ENCODE data around the gene TNFRSF25.

The TNFRSF25 gene, protein sequence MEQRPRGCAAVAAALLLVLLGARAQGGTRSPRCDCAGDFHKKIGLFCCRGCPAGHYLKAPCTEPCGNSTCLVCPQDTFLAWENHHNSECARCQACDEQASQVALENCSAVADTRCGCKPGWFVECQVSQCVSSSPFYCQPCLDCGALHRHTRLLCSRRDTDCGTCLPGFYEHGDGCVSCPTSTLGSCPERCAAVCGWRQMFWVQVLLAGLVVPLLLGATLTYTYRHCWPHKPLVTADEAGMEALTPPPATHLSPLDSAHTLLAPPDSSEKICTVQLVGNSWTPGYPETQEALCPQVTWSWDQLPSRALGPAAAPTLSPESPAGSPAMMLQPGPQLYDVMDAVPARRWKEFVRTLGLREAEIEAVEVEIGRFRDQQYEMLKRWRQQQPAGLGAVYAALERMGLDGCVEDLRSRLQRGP

DNA sequence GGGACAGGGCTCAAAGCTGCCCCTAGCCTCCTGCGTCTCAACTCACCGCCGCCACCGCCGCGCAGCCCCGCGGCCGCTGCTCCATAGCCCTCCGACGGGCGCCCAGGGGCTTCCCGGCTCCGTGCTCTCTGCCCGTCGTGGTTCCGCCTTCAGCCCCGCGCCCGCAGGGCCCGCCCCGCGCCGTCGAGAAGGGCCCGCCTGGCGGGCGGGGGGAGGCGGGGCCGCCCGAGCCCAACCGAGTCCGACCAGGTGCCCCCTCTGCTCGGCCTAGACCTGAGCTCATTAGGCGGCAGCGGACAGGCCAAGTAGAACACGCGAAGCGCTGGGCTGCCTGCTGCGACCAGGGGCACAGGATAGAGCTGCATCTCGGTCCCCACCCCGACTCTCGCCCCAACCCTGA lies at the start of gene TNFRSF25:
TSS of gene TNFRSF25 (minus strand) at position 151 of the 400 bp plus-strand sequence. CDS start at position 85, 66 bp downstream.
- no peak for DNase-seq

- DNase-seq: no peak
Observed at GRCh38 chr1:6515771-6516170, 49.8 kb upstream of the TNFRSF25 start.

DNA sequence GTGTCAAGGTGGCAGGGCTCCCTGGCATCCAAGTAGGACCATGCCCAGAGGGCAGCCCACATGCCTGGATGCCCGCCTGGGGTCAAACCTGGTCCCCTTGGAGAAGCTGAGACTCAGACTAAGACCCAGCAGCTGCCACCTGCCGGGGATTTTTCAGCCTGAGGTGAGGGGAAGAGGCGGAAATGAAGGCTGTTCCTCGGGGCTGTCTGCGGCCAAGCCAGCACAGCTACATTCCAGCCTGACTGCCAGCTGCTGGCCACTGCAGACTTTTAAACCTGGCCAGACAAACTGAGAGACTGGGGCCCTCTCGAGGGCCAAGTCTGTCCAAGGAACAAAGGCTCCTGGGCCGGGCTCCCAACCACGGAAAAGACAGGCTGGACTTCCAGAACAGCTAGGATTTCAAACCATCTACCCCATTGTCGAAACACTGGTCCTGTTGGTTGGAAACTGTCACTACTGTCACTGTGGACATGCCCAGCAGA lies 47.4 kb upstream of the TNFRSF25 start:
- DNase-seq: no peak

- no peak for DNase-seq
Observed at GRCh38 chr1:6512908-6513280, 46.9 kb upstream of the TNFRSF25 start.

DNA sequence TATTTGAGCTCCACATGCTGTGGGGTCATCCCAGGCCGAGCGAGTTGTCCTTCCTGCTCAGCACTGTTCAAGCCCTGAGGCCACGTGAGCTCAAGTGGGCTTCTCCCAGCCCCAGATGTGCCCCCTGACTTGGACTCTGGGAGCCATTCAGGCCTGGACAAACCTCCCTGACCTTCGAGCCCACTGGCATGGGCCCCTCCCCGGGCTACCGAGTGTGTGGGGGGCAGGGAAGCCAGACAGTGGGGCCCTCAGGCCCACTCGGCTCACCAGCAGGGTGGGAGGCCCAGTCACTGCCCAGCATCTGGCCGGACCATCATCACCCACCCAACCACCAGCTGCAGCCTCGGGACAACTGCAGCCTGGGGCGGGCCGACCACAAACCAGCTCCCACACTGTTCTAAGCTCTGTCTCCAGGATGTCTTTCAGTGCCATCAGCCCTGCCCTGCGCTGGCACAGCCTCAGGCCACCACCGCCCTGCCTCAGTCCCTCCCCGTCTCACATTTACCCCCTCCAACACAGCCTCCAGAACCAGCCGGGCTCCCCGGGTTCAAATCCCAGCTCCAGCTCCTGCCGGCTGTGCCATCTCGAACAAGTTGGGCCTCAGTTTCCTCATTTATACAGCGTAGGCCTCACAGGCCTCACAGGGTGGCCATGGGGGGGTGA lies 46.4 kb upstream of the TNFRSF25 start:
- no peak for DNase-seq

DNA sequence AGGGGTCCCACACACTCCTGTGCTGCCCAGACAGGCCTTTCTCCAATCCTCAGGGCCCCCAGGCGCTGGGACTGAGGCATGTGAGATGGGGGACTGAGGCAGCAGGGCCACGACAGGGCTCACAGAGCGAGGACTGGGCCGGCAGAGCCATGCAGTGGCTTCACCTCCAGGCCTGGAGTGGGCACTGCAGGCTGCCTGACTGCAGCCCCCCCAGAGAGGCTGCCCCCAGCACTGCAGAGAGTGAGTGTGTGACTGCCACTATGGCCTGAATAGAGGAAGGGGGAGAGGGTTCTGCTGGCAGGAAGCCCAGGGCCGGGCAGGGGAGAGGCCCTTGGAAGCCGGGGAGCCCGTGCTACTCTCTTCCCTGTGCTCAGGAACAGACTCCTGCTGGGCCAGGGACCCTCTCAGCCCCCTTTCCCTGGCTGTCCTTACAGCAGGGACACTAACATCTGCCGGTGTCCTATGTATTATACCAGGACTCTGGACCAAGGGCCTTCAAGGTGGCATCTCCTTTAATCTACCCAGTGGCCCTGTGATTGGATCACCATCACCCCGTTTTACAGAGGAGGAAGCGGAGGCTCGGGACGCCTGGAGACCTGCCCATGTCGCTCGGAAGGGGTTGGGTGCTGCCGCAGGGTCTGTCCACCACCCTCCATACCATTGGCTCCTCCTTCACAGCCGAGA lies 45.7 kb upstream of the TNFRSF25 start:
- DNase-seq: no peak

GRCh38 chr1:6511056-6511455 lies 45.1 kb upstream of the TNFRSF25 start:
- DNase-seq: no peak

DNA sequence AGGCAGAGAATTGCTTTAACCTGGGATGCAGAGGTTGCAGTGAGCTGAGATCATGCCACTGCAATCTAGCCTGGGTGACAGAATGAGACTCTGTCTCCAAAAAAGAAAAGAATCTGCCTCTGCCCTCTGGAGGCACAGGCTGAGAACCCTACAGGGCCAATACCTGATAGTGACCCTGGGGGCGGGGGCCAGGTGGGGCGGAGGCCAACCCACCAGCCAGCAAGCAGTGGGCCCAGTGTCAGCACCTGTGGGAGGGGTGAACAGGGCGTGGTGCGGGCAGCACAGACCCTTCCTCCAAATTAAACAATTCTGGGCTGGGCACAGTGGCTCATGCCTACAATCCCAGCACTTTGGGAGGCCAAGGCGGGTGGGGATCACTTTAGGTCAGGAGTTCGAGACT lies 44.5 kb upstream of the TNFRSF25 start:
- no peak for DNase-seq

GRCh38 chr1:6509919-6510291 lies 43.9 kb upstream of the TNFRSF25 start:
- DNase-seq: no peak

DNA sequence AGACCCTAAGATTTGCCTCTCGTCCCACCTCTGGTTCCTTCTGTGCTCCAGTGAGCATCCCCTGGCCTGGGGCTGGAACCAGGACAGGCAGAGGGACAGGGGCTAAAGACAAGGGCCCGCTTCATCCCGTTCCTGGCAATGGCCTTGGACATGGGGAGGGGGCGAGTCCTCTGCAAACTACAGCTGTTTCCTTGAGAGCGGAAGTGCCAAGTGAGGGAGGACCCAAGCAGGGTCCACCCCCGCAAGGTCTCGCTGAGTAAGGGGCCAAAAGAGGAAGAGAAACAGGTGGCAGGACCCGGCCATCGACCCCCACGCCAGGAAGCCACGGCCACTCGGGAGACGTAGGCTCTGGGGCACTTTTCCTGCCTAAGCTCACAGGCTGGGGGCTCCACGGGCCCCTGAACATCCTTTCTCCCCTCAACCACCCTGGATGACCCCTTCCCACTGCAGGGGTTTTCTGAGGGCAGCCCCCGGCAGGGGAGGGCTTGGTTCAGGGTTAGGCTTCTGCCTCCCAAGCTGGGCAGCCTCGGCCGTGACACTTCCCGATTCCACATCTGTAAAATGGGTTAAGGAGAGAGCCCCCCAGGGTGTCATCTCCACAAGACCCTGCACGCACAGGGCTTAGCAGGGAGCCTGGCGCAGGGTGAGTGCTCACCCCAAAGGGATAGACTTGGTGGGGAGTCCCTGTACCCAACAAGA lies 43.4 kb upstream of the TNFRSF25 start:
- no peak for DNase-seq

DNA sequence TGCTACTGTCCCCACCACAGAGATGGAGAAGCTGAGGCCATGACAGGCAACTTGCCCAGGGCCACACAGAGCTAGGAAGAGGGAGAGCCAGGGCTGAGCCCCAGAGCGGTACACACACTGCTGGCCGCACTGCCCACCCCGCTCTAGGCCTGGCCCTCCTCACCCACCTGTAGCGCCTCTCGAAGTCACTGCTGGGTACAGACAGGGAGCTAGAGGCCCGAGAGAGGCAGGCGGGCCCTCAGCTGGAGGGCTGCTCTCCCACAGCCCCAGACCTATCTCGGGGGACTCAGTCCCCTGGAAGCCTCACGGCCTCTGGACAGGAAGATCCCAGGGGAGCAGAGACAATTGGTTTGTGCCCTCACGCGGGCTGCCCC lies 42.8 kb upstream of the TNFRSF25 start:
- no peak for DNase-seq

DNA sequence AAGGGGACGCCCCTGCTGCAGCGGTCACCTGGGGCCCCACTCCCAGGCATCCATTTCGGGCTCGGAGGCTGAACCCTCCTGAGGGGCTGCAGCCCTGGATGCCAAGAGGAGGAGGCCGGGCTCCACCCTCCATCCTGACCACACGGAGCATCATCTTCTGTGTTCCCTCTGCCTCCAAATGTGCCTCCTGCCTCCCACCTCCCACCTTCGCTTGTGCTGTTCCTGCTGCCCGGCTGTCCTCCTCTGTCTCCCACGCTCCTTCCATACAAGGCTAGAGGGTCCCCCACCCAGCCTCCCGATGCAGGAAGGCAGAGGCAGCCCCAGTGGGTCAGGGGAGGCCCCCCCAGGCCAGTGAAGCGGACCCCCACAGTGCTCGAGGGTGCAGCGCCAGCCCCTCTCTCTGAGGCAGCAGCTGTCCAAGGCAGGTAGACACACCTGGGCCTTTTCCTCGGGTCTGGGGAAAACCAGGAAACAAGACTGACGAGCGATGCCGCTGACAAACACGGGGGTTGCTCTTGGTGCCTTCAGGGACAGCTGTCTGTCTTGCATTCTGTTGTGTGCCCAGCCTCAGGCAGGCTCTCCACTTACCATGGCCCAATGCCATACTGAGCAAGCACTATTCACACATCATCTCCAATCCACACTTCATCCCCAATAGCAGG lies 42.3 kb upstream of the TNFRSF25 start:
- DNase-seq: no peak

DNA sequence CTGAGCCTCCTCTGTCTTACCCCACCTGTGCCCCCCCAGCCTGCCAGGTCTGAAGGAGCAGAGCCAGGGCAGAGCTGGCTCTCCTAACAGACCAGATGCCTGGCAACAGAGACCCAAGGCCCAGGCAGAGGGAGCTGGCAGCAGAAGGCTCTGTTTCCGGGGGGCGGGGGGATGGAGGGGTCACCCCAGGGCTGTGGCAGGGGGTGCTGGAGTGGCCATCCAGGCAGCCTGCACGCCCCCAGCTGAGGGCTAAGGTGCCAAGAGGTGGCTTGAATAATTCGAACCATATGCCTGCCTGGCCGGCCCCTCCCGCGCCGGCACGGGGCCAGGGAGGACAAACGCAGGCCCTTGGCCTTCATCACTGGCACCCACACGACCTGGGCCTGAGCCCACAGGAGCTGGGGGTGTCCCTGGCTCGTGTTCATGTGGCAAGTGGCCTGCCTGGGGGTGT lies 41.5 kb upstream of the TNFRSF25 start:
- no peak for DNase-seq

GRCh38 chr1:6507037-6507428 lies 41.1 kb upstream of the TNFRSF25 start:
- DNase-seq: no peak

GRCh38 chr1:6506210-6507036 lies 40.5 kb upstream of the TNFRSF25 start:
- no peak for DNase-seq

DNA sequence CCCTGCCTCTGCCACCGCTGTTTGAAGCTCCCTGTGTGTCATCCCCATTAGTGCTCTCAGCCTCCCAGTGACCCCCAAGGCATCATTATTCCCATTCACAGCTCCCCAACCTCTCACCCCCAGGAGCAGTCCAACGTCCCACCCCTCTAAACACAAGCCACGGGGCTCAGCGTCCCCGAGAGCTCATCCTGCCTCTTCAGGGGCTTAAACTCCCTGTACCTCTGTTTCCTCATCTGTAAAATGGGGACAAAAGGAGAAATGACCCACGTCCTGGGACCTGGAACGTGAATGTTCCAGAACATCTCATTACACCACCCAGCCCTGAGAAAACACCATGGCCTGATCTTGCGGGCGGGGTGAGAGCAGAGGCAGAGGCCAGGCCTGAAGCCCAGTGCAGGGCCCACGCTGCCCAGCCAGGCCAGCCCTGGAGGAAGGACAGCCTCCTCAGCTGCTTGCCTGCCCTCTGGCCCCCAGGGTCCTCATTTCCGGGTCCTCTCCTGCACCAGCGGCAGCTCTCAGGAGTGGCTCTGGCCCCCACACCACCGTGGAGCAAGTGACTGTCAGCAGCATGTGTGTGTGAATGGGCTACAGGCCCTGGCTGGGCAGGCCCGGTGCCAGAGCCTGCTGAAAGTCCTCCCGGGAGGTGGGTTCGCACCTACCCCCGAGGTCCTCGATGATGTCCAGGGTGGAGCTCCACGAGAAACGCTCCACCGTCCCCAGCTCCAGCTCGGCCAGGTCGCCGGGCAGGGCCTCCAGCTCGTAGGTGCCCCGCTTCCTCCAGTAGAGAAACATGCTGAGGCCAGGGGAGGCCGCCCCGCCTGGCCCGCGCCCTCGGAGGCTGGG lies 39.6 kb upstream of the TNFRSF25 start:
- DNase-seq: no peak

DNA sequence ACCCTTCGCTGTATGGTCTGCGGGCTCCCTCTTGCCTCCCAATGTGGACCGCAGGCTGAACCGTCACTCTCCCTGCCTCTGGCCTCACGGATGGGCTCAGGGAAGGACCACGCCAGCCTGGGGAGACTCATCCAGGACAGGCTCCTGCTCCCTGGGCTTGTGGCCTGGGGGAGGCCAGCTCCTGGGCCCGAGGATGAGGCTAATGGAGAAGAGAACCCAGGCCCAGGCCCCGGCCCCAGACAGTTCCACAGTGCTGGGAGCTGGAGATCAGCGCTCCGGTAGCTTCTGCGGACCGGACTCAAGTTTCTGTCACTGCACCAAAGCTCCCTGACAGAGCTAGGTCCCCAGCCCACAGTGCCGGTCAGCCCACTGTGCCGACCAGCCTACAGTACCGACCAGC lies 38.9 kb upstream of the TNFRSF25 start:
- DNase-seq: no peak

GRCh38 chr1:6503884-6504602 lies 38.1 kb upstream of the TNFRSF25 start:
- DNase-seq: no peak

- no peak for DNase-seq
Observed at GRCh38 chr1:6502000-6502891, 36.3 kb upstream of the TNFRSF25 start.

Measured in NCI-H1048 (cell line).